Superior temporal gyrus (tissue), 1 donor: ENCODE results near the gene CACNG3.

Experiments
- DNase-seq: peaks from one replicate; pipeline ENCODE4 v3.0.0-alpha.2; 2016; ENCODE audit errors: extremely low spot score

The CACNG3 gene

GRCh38 chr16:24396350-24397271, 140.5 kb downstream of the CACNG3 start:
- no peak for DNase-seq

GRCh38 chr16:24409045-24409444, 152.9 kb downstream of the CACNG3 start:
- DNase-seq: no peak
